KOPT-K1 (cell line): ENCODE data around the gene YEATS4.

Experiments
- H3K27ac ChIP-seq: fragments of 200-600 bp; sonication (generic); 2 replicates; pipeline ENCODE4 v1.5.1; 2016; ENCODE audit warnings: antibody characterized with exemption, mild to moderate bottlenecking, low read depth, low read length; ENCODE audit not compliant: poor library complexity, severe bottlenecking
- H3K36me3 ChIP-seq: fragments of 200-600 bp; sonication (generic); 2 replicates; pipeline ENCODE4 v1.5.1; 2017; ENCODE audit warnings: antibody characterized with exemption, mild to moderate bottlenecking, low read length, moderate library complexity; ENCODE audit not compliant: insufficient read depth
- H3K9me3 ChIP-seq: fragments of 200-600 bp; sonication (generic); 2 replicates; pipeline ENCODE4 v1.5.1; 2017; ENCODE audit warnings: antibody characterized with exemption, low read length, mild to moderate bottlenecking; ENCODE audit not compliant: insufficient read depth, poor library complexity, severe bottlenecking

YEATS4 gene

GRCh38 chr12:69396963-69397362 lies 37.4 kb downstream of the YEATS4 start:
- peaks cover 50% of the 10 kb centered on the region for H3K36me3 ChIP-seq
- no peak overlapping the region for H3K27ac ChIP-seq
- H3K9me3 ChIP-seq: peaks cover 19% of the 10 kb centered on the region

DNA sequence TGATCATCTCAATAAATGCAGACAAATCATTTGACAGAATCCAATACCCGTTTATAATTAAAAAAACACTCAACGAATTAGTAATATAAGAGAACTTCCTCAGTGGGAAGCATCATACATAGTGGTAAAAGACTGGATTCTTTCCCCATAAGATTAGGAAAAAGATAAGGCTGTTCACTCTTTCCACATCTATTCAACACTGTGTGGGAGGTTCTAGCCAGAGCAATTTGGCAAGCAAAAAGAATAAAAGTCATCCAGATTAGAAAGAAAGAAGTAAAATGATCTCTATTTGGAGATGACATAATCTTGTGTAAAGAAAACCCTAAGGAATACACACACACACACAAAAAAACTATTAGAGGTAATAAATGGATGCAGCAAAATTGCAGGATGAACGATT lies 38.4 kb downstream of the YEATS4 start:
- Histone ChIP-seq H3K9me3 (peaks cover 19% of the 10 kb centered on the region), H3K36me3 (peaks cover 40% of the 10 kb centered on the region), H3K27ac (no peak overlapping the region)

DNA sequence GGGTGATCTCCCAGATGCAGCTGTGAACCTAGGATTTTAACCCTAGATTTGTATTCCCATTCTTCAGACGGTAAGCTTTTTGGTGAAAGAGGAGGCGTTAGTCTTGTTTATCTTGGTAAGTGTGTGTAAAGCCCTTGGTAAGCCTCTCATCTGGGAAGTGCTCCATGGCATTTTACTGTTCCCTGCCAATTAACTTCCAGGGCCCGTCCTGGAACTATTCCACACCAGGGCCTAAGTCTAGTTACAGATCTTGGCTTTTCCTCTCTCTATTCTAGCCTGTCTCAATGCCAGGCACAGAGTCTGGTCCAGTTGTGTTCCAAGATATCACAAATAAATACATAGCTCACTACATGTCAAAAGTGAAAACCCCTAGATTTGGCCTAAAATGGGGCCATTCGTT lies 42.4 kb downstream of the YEATS4 start:
- Histone ChIP-seq H3K9me3 (peaks cover 9% of the 10 kb centered on the region), H3K27ac (no peak overlapping the region), H3K36me3 (peaks cover 12% of the 10 kb centered on the region)

GRCh38 chr12:69404851-69405565 lies 45.5 kb downstream of the YEATS4 start:
- no peaks in the 10 kb centered on the region for H3K9me3 ChIP-seq
- H3K27ac ChIP-seq: no peak overlapping the region
- peaks cover 21% of the 10 kb centered on the region for H3K36me3 ChIP-seq

GRCh38 chr12:69405566-69405865 lies 46.0 kb downstream of the YEATS4 start:
- Histone ChIP-seq H3K36me3 (peaks cover 26% of the 10 kb centered on the region), H3K27ac (no peak overlapping the region), H3K9me3 (no peaks in the 10 kb centered on the region)

- H3K9me3 ChIP-seq: no peaks in the 10 kb centered on the region
- no peak overlapping the region for H3K27ac ChIP-seq
- peaks cover 31% of the 10 kb centered on the region for H3K36me3 ChIP-seq
These were observed 46.7 kb downstream of the YEATS4 start for GRCh38 chr12:69406217-69406616.

- no peak overlapping the region for H3K27ac ChIP-seq
- H3K9me3 ChIP-seq: no peaks in the 10 kb centered on the region
- peaks cover 40% of the 10 kb centered on the region for H3K36me3 ChIP-seq
These were observed 51.0 kb downstream of the YEATS4 start for GRCh38 chr12:69410571-69410970.

- no peak overlapping the region for H3K27ac ChIP-seq
- no peaks in the 10 kb centered on the region for H3K9me3 ChIP-seq
- H3K36me3 ChIP-seq: peaks cover 43% of the 10 kb centered on the region
These were observed 53.1 kb downstream of the YEATS4 start for GRCh38 chr12:69412655-69413054.

DNA sequence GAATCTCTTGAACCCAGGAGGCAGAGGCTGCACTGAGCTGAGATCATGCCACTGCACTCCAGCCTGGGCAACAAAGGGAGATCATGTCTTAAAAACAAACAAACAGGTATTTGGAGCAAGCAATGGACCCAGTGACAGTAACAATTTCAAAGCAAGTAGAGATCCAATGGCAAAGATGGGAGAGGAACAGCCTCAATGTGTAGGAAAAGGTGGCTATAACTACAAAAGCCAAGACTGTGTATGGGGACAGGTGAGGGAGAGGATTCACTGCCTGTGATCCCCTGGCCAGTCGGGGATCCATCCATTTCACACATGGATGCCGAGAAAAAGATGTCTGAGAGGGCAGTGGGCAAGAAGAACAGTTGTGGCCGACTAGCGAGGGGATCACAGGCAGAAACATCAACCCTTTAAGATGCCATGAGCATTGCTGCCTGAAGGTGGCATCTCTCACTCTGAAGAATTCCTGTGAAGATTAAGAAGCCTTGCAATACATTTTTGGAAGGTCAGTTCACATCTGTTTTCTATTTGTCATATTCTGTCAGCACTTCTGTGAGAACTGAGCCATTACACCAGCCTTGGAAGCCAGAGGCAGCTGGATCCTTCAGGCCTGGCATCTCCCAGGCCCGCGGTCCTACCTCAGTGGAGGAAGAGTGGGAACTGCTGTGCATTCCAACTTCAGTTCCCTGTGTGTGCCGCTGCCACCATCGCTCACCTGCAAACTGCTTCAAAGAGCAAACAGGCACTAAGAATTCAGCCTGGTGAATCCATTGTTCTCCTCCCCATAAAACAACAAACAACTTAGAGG lies 56.1 kb downstream of the YEATS4 start:
- H3K9me3 ChIP-seq: no peaks in the 10 kb centered on the region
- H3K27ac ChIP-seq: no peak overlapping the region
- H3K36me3 ChIP-seq: peaks cover 20% of the 10 kb centered on the region; the same call in 1 of the 2 replicates

DNA sequence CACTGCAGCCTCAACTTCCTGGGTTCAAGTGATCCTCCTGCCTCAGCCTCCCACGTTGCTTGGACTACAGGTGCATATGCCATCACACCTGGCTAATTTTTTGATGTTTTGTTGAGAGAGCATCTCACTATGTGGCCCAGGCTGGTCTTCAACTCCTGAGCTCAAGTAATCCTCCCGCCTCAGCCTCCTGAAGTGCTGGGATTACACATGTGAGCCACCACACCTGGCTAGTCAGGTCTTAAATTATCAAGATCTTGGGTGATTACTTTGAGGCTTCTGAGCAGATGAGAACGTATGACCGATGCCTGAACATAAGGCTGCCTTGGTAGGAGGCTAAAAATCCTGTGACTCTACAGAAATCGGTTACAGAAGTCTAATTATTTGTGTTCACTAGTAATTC lies 57.7 kb downstream of the YEATS4 start:
- H3K27ac ChIP-seq: no peak overlapping the region
- peaks cover 8% of the 10 kb centered on the region; the same call in 1 of the 2 replicates for H3K36me3 ChIP-seq
- no peaks in the 10 kb centered on the region for H3K9me3 ChIP-seq

GRCh38 chr12:69417741-69418167 lies 58.2 kb downstream of the YEATS4 start:
- Histone ChIP-seq H3K9me3 (no peaks in the 10 kb centered on the region), H3K27ac (no peak overlapping the region), H3K36me3 (peaks cover 8% of the 10 kb centered on the region; the same call in 1 of the 2 replicates)

GRCh38 chr12:69419701-69420100 lies 60.2 kb downstream of the YEATS4 start:
- no peaks in the 10 kb centered on the region for H3K9me3 ChIP-seq
- H3K27ac ChIP-seq: no peak overlapping the region
- peaks cover 8% of the 10 kb centered on the region; the same call in 1 of the 2 replicates for H3K36me3 ChIP-seq

- H3K27ac ChIP-seq: no peak overlapping the region
- no peaks in the 10 kb centered on the region for H3K9me3 ChIP-seq
- no peaks in the 10 kb centered on the region for H3K36me3 ChIP-seq
These were observed 62.0 kb downstream of the YEATS4 start for GRCh38 chr12:69421548-69421947.

- Histone ChIP-seq H3K9me3 (no peaks in the 10 kb centered on the region), H3K27ac (no peak overlapping the region), H3K36me3 (no peaks in the 10 kb centered on the region)
These were observed 63.7 kb downstream of the YEATS4 start for GRCh38 chr12:69423037-69423905.

DNA sequence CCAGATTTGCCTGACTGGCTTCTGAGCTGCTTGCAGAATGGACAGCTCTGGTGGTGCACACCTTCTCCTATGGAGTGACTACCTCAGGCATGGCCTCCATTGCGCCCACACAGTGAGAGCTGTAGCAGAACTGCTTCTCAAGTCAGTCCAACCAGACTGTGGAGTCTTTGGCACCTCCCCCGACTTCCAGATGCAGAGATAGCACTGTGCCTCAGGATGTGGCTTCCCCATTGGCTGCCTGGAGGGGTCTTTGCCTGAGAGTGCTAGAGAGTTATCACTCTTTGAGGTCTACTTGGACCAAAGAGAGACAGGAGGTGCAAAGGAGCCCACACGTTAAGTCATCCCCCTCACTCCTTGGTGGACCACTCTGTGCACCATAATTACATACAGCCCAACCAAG lies 65.9 kb downstream of the YEATS4 start:
- Histone ChIP-seq H3K9me3 (no peaks in the 10 kb centered on the region), H3K36me3 (no peaks in the 10 kb centered on the region)

More for the DNA sequence above, 65.9 kb downstream of the YEATS4 start:
- H3K27ac ChIP-seq: no peak overlapping the region
